Stimulated activated CD8-positive, alpha-beta memory T cell treated with anti-CD3 and anti-CD28 coated beads, Interleukin-7, amount 100 ng/mL, for 1 hour (primary cell): Measurements from ENCODE around the gene FOXI1.

Experiments
- DNase-seq, 2 donors: peaks; one replicate each; pipeline ENCODE4 v3.0.0-alpha.2; 2020; ENCODE audit warnings: low read depth in 2 of 2

Gene FOXI1

GRCh38 chr5:170150713-170151096 is 45.0 kb downstream of the FOXI1 start:
- no peak for DNase-seq

- DNase-seq: no peak
Observed at GRCh38 chr5:170151097-170151831, 45.6 kb downstream of the FOXI1 start.

DNA sequence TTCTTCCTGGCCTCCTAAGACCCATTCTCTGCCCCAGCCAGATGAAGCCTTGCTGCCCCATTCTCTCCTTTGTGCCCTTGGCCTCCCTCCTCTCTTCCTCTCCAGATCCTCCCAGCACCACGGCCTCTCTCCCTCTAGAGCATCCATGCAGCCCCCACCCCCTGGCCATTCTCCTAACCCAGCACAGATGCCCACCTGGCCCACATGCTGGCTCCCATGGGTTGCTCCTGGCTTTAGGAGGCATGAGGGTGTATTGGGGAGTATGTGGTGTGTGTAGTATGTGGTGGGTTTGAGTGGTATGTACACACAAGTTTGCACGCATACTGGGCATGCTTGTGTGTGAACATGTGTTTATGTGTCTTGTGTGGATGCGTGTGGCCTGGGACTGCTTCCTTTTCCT is 47.1 kb downstream of the FOXI1 start:
- no peak for DNase-seq

DNA sequence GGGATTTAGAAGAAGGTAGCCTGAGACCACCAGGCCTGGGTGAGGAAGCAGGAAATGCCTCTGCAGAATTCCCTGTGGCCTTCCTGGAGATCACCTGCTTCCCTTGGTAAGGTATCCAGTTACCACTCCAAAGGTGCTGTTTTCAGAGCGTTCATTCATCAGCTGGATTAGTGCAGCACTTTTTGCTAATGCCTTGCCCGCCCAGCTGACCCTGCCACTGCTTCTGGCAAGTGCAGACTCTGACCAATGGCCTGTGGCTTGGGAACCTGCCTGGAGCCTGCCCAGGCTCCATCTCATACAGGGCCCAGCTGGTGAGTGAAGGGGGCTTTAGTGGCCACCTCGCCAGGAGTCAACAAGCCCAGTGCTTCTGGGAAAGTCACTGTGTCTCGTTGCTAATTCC is 48.6 kb downstream of the FOXI1 start:
- no peak for DNase-seq

GRCh38 chr5:170154744-170155143 is 49.0 kb downstream of the FOXI1 start:
- DNase-seq: no peak

- no peak for DNase-seq
Observed at GRCh38 chr5:170155771-170156170, 50.1 kb downstream of the FOXI1 start.

GRCh38 chr5:170159101-170159698 is 53.5 kb downstream of the FOXI1 start:
- no peak for DNase-seq
